ENCODE data around the gene MED14. TPM values are rescaled to one million over a fixed set of nuclear protein-coding genes. Genes with fewer than 3 reads are reported as not detected.

MED14 gene
- total RNA-seq, 1 donor from 2014 or later, result 53.0 TPM

DNA sequence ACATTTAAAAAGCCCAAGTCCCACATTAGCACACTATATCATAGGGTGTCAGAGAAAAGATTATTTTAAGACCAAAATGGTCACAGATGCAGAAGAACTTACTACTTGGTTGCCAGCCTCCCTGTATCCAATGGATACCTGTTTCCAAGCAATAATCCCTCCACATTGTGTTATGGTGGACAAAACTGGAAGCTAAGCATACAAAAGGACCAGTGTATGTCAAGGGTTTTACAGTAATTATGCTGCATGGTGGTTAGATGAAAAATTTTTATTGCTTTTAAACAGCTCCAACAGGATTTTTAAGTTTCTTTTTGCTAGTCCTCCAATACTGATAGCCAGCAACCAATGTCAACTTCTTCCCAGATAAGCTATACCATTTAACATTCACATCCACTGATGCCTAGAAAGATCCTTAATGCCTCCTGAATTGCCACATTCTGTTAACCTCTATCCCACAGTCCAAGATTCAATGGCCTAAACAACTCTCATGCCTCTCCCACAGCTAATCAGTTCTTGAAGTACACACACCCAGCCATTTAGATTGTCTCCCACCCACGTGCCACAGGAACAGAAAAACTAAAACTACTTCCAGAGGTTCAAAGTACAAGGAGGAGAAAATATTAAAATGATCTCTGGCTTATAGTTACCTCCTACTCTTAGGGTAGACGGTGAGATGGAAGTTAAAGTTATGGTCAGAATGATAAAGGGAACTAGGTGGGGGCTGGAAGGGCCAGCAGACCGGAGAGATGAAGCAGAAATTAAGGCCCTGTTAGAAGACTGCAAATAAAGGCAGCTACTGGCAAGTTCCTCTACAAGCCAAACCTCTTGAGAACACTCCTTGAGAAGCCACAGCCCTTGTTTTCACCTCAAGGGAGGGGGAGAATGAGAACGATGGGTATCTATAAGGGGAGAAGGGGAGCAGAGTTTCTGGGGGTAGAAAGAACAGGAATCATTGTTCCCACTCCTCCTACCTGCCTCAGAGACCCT lies 5.5 kb downstream of the MED14 start:
- no peak overlapping the region for H3K27ac Mint-ChIP-seq (ENCODE audit: unreplicated experiment)
- DNase-seq (ENCODE audit: extremely low spot score, unreplicated experiment), result no peak
- TF ChIP-seq, protein P1, sequence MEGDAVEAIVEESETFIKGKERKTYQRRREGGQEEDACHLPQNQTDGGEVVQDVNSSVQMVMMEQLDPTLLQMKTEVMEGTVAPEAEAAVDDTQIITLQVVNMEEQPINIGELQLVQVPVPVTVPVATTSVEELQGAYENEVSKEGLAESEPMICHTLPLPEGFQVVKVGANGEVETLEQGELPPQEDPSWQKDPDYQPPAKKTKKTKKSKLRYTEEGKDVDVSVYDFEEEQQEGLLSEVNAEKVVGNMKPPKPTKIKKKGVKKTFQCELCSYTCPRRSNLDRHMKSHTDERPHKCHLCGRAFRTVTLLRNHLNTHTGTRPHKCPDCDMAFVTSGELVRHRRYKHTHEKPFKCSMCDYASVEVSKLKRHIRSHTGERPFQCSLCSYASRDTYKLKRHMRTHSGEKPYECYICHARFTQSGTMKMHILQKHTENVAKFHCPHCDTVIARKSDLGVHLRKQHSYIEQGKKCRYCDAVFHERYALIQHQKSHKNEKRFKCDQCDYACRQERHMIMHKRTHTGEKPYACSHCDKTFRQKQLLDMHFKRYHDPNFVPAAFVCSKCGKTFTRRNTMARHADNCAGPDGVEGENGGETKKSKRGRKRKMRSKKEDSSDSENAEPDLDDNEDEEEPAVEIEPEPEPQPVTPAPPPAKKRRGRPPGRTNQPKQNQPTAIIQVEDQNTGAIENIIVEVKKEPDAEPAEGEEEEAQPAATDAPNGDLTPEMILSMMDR (IDR thresholded peaks at IDR 0.05), result no peak
- no peak overlapping the region for H3K4me3 Mint-ChIP-seq (ENCODE audit: unreplicated experiment)
- H3K9me3 Mint-ChIP-seq (ENCODE audit: unreplicated experiment), result peaks cover 5% of the 10 kb centered on the region
- H3K36me3 Mint-ChIP-seq (ENCODE audit: unreplicated experiment), result peaks cover 4% of the 10 kb centered on the region
- peaks cover 29% of the 10 kb centered on the region for H3K4me1 Mint-ChIP-seq (ENCODE audit: unreplicated experiment)
- no peaks in the 10 kb centered on the region for H3K27me3 Mint-ChIP-seq (ENCODE audit: unreplicated experiment)

DNA sequence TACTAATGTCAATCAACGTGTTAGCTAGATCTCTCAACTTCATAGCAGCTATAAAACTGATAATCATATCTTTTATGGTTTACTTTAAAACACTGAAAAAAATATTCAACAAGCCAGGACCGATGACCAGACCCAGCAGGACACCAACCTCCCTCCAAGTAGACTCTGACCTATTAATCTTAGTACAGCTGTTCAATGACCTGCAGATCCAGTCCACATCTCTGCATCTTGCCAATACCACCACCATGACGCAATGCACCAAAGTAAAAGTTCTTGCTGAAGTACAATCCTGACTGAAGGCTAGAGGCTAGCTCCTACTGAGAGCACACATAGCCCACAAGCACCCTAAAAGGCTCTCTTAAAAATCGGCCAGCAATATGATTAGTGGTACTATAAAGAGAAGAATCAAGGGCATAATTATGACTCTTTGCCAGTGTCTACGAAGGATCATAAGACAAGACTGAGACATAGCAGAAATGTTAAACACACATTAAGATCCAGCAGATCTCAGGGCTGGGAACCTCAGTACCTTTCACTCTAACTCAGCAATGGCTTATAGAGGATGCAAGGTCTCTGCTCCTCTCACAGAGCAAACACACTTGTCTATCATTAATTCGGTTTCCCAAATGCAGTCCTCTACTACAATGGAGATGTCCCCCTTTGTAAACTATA lies 7.6 kb downstream of the MED14 start:
- TF ChIP-seq, protein P1 (IDR thresholded peaks at IDR 0.05), result no peak
- Mint-ChIP-seq H3K36me3 (ENCODE audit: unreplicated experiment) (peaks cover 7% of the 10 kb centered on the region), H3K9me3 (ENCODE audit: unreplicated experiment) (peaks cover 5% of the 10 kb centered on the region), H3K4me1 (ENCODE audit: unreplicated experiment) (peaks cover 18% of the 10 kb centered on the region), H3K4me3 (ENCODE audit: unreplicated experiment) (no peak overlapping the region), H3K27ac (ENCODE audit: unreplicated experiment) (no peak overlapping the region), H3K27me3 (ENCODE audit: unreplicated experiment) (no peaks in the 10 kb centered on the region)
- DNase-seq (ENCODE audit: extremely low spot score, unreplicated experiment), result no peak

DNA sequence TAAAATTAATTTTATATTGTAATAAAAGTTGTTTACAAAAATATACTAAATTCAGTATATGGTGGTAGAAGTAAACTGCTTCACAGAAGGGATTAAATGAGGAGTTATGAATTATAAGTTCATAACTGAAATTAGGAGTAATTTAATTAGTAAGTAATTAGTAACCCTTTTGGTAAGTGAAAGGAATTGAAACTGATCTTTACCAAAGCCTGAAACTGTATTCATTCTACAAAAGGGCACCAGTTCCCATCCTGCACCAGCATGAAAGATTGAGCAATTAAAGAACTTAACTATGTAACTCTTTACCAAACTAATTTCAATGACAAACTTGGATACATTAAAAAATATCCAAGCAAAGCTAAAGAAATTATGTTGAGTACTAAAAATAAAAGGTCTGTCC lies 8.2 kb downstream of the MED14 start:
- Mint-ChIP-seq H3K4me1 (ENCODE audit: unreplicated experiment) (peaks cover 16% of the 10 kb centered on the region), H3K36me3 (ENCODE audit: unreplicated experiment) (peaks cover 7% of the 10 kb centered on the region), H3K27me3 (ENCODE audit: unreplicated experiment) (no peaks in the 10 kb centered on the region), H3K27ac (ENCODE audit: unreplicated experiment) (no peak overlapping the region), H3K9me3 (ENCODE audit: unreplicated experiment) (peaks cover 9% of the 10 kb centered on the region), H3K4me3 (ENCODE audit: unreplicated experiment) (no peak overlapping the region)
- TF ChIP-seq, protein P1 (IDR thresholded peaks at IDR 0.05), result no peak
- DNase-seq (ENCODE audit: extremely low spot score, unreplicated experiment), result no peak

DNA sequence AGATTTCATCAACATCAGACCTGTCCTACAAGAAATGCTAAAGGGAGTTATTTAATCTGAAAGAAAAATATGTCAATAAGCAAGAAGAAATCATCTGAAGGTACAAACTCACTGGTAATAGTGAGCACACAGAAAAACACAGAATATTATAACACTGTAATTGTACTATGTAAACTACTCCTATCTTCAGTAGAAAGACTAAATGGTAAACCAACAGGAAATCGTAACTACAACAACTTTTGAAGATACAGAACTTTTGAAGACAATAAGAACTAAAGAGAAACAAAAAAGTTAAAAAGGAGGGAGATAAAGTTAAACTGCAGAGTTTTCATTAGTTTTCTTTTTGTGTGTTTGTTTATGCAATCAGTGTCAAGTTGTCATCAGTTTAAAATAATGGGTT lies 12.4 kb downstream of the MED14 start:
- Mint-ChIP-seq H3K4me1 (ENCODE audit: unreplicated experiment) (peaks cover 5% of the 10 kb centered on the region), H3K36me3 (ENCODE audit: unreplicated experiment) (peaks cover 24% of the 10 kb centered on the region), H3K27ac (ENCODE audit: unreplicated experiment) (no peak overlapping the region), H3K9me3 (ENCODE audit: unreplicated experiment) (peaks cover 14% of the 10 kb centered on the region), H3K27me3 (ENCODE audit: unreplicated experiment) (no peaks in the 10 kb centered on the region), H3K4me3 (ENCODE audit: unreplicated experiment) (no peak overlapping the region)
- TF ChIP-seq, protein P1 (IDR thresholded peaks at IDR 0.05), result no peak
- no peak for DNase-seq (ENCODE audit: extremely low spot score, unreplicated experiment)
